ENCODE measurements around the gene PMEPA1. TPM values are rescaled to one million over a fixed set of nuclear protein-coding genes. Genes with fewer than 3 reads are reported as not detected.

The PMEPA1 gene
- polyA plus RNA-seq, 1 experiment, result 4.3 TPM

DNA sequence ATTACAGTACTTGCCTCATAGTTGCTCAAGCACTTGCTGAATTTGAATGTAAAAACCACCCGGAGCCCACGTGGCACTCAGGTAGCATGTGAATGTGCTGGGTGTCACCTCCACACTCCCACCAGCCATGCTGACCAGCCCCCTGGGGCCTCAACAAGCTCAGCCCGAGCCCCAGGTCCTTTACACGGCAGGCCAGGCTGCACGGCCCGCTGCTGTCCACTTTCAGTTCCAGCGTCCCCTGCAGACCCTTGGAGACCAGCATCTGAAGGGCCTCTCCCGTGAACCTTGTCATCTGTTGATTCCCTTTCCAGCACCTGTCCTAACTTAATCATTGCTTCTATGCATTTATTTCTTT, 56.3 kb downstream of the PMEPA1 start:
- ChIA-PET CTCF (interaction anchor here (0.7 to 3.9 kb wide), 19 partner anchors 12 to 556 kb away, joined by 3 to 32 read pairs (median 4); no protein-coding TSS in a partner anchor), POLR2A (no interaction called here)
- Histone ChIP-seq H3K9me3 (ENCODE audit: control insufficient read depth, insufficient read depth, low read length) (no peaks in the 10 kb centered on the region; the same call in 1 of the 2 replicates), H3K27me3 (ENCODE audit: control insufficient read depth, insufficient read depth, low read length) (no peaks in the 10 kb centered on the region), H3K27ac (ENCODE audit: low read depth, low read length) (no peak overlapping the region), H3K4me3 (ENCODE audit: low read depth, low read length) (no peak overlapping the region)
- TF ChIP-seq CTCF (IDR thresholded peaks at IDR 0.05; ENCODE audit: low read depth, low read length), result no peak
- no peak for DNase-seq (ENCODE audit: low read depth, low spot score)

- no peak overlapping the region for H3K27ac ChIP-seq (ENCODE audit: low read depth, low read length)
- no peak for TF ChIP-seq CTCF (IDR thresholded peaks at IDR 0.05; ENCODE audit: low read depth, low read length)
- H3K9me3 ChIP-seq (ENCODE audit: control insufficient read depth, insufficient read depth, low read length), result no peaks in the 10 kb centered on the region; the same call in 1 of the 2 replicates
- ChIA-PET CTCF (interaction anchor here (0.8 to 3.9 kb wide), 10 partner anchors 14 to 556 kb away, joined by 3 to 32 read pairs (median 4); no protein-coding TSS in a partner anchor), POLR2A (no interaction called here)
- no peak overlapping the region for H3K4me3 ChIP-seq (ENCODE audit: low read depth, low read length)
- H3K27me3 ChIP-seq (ENCODE audit: control insufficient read depth, insufficient read depth, low read length), result no peaks in the 10 kb centered on the region
- DNase-seq (ENCODE audit: low read depth, low spot score), result no peak
These were observed 56.9 kb downstream of the PMEPA1 start for GRCh38 chr20:57652606-57653545.

GRCh38 chr20:57651881-57652605, 57.8 kb downstream of the PMEPA1 start:
- CTCF ChIA-PET, result interaction anchor here (0.6 to 2.0 kb wide), 4 partner anchors 24 to 557 kb away, joined by 3 to 6 read pairs (median 5); no protein-coding TSS in a partner anchor

DNA sequence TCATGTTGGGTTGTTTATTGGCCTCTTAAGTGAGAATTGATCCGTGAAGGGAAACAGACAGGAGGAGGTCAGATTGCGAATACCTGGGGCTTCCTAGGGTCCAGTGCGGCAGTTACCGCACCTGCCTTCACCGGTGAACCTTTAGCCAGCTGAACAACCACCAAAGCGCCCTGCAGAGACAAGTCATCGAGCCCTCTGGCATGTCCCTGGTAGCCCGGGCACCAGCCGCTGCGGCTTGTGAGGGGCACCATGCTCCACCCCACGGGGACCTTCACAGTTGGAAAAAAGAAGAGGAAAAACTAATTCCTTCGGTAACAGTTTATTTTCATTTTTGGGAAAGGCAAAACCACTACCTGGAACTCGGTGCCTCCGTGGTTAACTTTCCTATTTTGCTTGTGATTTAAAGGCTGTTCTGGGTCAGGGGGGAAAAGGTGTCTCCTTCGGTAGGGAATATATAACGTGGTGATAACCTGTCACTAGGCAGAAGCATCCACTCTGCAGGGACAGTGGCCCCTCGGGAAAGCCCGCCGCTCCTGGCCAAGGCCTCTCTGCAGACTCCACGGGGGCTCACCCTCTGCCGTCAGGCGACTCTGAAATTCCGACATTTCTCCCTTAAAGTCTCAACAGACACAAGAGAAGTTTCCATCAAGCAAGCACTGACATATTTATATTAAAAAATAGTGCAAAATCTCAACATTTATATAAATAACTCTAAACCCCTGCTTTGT, 58.9 kb downstream of the PMEPA1 start:
- ChIA-PET POLR2A (interaction anchor here (0.5 kb wide), 1 partner anchor 59 kb away, joined by 3 read pairs; the partner anchor contains the start of gene PMEPA1), CTCF (interaction anchor here (0.6 to 1.1 kb wide), 3 partner anchors 436 to 558 kb away, joined by 3 to 6 read pairs (median 4); no protein-coding TSS in a partner anchor)
- no peak for TF ChIP-seq CTCF (IDR thresholded peaks at IDR 0.05; ENCODE audit: low read depth, low read length)
- Histone ChIP-seq H3K27ac (ENCODE audit: low read depth, low read length) (no peak overlapping the region), H3K27me3 (ENCODE audit: control insufficient read depth, insufficient read depth, low read length) (no peaks in the 10 kb centered on the region), H3K9me3 (ENCODE audit: control insufficient read depth, insufficient read depth, low read length) (no peaks in the 10 kb centered on the region; the same call in 1 of the 2 replicates), H3K4me3 (ENCODE audit: low read depth, low read length) (no peak overlapping the region)
- no peak for DNase-seq (ENCODE audit: low read depth, low spot score)

More at GRCh38 chr20:57651881-57652605, 57.8 kb downstream of the PMEPA1 start:
- no peak for DNase-seq (ENCODE audit: low read depth, low spot score)
- Histone ChIP-seq H3K27me3 (ENCODE audit: control insufficient read depth, insufficient read depth, low read length) (no peaks in the 10 kb centered on the region), H3K27ac (ENCODE audit: low read depth, low read length) (no peak overlapping the region), H3K9me3 (ENCODE audit: control insufficient read depth, insufficient read depth, low read length) (no peaks in the 10 kb centered on the region; the same call in 1 of the 2 replicates), H3K4me3 (ENCODE audit: low read depth, low read length) (no peak overlapping the region)
- no peak for TF ChIP-seq CTCF (IDR thresholded peaks at IDR 0.05; ENCODE audit: low read depth, low read length)
- POLR2A ChIA-PET, result no interaction called here
